HT1080 (cell line): ENCODE results near the gene PLCB2. TPM values are rescaled to one million over a fixed set of nuclear protein-coding genes. Genes with fewer than 3 reads are reported as not detected.

Experiments used
- DNase-seq: peaks from one replicate; pipeline ENCODE4 v3.0.0-alpha.2; 2015; ENCODE audit warnings: low read depth
- total RNA-seq: library from RNA; depleted of rRNA; stranded (reverse); fragments of >200 nt; shearing (Covaris generic); gene quantifications from 2 replicates; pipeline ENCODE4 v1.2.3, GENCODE V29; 2014

Gene PLCB2
- total RNA-seq, 1 experiment from 2014 or later, result 0.16 TPM

DNA sequence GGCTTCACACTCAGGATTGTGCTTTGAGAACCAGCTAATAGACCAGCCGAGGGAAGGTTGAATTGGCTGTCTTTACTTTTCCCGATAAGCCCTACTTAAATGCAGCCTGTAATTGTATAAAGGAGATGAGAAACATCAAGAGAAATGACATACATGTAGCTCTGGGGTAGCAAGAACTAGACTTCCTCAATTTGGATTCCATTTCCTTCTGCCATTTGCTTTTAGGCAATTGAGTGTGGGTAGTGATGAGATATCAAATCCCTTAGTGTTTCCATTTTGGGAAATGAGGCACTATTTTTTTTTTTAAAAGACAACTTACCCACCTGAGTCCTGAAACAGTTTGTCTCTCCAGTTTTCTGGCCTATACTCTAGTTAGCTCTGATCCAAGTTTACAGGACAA is 18.0 kb upstream of the PLCB2 start:
- DNase-seq, result no peak

DNA sequence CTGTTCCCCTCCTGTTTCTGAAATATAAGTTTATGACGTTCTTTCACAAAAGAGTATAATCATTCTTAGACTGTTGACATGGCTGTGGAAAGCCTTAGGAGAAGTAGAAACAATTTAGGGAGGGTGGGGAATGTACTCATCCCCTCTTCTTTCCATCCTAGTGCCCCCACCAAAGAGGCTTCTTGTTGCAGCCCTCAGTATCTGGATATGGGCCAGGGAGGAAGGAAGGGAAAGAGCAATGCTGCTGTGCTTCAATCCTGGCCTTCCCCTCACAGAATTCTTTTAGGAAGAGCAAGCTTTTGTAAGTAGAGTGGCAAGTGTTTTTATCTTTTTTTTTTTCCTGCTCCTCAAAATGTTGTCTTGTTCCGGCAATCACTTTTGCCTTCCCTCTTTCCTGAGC is 17.5 kb upstream of the PLCB2 start:
- no peak for DNase-seq

DNA sequence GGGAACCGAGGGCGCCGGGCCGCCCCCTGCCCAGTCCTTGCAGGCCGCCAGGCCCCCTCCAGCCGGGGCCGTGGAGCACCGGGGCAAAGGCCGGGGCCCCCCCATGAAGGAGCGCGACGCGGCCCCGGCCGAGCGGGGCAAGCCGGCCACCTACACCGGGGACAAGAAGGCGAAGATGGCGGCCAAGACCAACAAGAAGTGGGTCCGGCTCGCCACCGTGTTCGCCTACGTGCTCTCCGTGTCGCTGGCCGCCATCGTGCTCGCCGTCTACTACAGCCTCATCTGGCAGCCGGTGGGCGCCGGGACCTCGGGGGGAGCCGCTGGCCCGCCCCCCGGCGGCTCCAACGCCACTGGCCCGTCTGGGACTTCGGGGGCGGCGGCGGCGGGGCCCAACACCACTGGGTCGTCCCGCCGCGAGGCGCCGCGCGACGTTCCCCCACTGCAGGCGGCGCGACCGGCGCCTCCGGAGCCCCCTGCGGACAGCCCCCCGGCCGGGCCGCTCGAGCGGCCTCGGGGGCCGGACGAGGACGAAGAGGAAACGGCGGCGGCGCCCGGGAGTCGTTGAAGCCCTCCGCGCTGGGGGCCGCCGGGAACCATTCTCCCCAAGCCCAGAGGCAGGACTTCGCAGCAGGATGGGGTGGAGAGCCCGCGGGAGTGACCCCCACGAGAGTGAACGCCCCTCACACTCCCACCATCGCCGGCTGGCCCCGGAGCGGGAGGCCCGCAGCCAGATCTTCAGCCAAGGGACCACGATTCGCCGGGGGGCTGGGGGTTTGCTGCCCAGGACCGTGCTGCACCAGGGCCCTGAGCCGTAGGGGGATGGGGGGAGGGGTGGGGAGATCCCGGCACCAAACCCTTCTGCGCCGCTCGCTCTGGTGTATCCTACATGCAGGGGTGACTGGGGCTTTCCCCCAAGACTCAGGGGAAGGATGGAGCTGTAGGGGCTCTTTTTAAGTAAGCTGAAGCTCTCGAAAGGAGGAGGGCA is 16.5 kb upstream of the PLCB2 start:
- DNase-seq, result no peak

DNA sequence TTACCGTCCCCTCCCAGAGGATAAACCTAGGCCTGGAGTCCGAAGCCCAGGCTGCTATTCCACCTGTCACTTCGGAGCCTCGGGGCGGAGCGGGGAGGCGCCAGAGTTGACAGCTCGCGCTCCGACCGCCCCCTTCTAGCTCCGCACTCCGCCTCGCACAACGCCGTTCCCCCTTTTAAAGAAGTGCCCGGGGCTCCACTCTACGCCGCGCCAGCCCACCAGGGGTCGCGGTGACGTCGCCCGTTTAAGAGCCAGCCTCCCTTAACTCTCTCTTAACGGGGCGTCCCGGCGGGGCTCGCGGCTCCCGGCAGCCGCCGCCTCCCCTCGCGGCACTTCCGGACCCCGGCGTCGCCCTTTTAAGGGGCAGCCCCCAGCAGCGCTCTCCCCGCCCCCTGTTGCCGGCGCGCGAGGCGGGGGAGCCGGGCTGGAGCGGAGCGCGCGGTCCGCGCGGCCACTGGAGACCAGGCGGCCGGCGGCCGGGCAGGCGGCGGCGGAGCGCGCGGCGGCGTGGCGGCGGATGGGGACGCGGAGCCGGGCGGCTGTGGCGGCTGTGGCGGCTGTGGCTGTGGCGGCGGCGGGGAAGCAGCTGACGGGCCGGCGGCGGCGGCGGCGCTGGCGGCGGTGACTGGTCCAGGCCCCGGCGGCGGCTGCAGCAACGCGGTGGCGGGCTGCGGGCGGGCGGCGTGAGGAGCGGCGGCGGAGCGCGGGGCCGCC is 15.7 kb upstream of the PLCB2 start, which contains the start of gene INAFM2:
TSS of gene INAFM2 (plus strand) at position 454 of the 714 bp plus-strand sequence. CDS start 364 bp downstream, outside the sequence.
- peak; percentile 95 for DNase-seq

DNA sequence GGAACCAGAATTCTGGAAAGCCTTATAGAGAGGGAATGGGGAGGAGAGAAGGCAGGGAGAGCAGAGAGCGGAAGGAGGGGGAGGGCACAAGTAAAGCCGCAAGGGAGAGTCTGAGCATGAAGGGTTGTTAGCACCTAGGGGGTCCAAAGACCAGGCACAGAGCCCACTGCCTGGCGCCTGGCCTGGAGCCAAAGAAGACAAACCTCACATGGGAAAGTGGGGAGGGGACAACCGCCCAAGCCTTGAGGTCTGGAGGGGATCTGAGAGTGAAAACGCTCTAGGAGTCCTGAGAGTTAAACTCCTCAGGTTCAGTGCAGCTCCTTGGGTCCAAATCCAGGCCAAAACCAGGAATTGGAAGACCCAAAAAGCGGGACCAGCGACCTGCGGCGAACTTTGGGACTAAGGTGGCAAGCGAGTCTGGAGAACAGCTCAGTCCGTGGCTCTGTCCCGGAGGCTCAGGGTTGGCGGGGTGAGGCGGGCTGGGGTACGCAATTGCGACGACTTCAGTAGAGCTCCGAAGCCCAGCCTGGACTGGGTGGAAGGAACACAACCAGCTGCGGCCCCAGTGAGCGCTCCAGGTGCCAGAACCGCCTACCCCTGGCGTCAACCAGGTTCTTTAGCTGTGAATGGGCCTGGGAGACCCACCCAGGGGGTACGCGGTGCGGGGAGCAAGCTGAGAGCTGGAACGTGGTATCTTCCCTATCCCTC is 14.9 kb upstream of the PLCB2 start:
- no peak for DNase-seq

DNA sequence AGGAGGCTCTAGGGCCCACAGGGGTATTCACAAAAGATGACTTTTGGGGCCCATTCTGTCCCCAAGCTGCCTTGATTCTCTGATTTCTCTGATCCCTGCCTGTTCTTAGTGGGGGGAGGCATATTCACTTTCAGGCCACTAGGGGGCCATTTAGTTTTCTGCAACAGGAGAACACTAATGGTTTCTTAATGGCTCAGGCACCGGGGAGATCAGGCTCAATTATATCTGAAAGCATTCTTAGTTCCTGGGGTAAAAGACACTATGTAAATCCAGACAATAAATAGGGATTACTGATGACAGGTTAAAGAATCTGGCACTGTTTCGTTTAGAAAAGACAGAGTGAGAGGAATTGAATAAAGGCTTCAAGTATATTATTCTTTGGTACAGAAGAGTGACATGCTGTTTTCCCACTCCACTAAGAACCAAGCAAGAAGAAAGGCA is 13.2 kb upstream of the PLCB2 start:
- DNase-seq, result peak; percentile 44

DNA sequence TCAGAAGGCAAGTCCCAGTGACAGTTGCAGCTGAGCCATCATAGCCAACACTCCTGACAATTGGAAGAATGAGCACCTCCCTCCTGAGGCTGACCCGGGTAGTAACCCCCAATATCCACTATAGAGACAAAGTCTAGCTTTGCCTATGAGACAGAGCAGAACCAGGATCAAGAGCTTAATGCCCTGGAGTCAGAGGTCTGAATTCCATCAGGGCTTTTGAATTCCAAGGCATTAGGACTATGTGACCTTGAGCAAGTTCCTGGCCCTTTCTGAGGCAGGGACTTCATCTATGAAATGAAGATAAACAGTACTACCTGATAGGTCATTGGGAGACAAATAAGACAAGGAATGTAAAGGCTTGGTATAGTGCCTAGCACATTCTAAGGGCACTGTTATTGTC is 12.7 kb upstream of the PLCB2 start:
- DNase-seq, result no peak

DNA sequence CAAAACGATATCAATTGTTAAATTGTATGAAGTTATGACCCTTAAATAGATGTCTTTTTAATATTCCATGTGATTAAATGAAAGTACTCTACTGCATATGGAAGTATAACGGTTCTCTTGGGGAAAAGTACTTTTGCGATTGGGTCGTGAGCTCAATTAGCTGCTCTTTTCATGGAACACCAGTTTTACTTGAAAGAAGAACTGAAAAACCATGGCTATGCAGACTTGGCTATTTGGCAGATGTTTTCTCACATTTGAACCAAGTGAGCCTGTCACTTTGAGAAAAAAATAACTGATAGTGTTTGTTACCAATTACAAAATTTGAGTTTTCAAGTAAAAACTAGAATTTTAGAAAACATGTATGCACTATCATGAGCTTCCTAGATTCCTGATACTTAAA is 9.8 kb upstream of the PLCB2 start:
- no peak for DNase-seq

DNA sequence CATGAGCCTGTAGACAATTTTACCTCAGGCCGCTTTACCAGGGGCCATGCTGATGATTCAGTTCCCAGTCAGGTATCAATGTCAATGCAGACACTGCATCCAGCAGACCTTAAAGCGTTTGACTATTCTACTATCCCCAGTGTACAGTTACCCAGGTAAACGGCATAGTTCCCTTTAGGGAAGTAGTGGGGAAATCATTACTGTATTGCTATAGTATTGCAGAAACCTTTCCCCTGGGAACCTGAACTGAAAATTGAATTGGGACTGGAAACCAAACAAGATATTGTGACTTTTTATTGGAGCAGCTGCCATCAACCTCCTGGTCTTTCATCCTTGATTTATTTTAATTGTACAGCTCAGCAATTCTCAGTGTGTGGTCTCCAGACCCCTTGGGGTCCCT is 9.2 kb upstream of the PLCB2 start:
- DNase-seq, result no peak

DNA sequence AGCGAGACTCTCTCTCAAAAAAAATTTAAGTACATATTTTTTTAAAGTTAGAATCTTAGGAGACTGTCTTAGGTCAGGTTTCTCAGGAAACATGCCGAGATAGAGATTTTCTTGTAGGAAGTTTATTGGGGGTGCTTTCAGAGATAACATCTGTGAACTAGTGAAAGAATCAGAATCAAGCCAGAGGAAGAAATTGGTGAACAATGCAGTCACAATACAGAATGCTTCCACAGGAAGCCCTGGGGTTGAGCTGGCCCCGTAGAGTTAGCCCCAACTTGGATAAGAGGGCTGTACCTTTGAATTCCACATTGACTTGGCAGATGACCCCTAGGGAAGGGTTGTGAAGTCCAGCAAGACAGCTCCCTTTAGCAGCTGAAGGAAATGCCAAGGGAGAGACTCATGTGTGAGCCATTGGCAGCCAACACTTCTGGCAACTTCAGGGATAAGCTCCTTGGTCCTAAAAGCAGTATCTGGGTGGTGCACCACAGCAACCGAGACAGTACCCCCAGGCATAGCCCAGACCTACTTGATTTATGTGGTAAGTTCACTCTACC is 7.1 kb upstream of the PLCB2 start:
- DNase-seq, result peak; percentile 87

DNA sequence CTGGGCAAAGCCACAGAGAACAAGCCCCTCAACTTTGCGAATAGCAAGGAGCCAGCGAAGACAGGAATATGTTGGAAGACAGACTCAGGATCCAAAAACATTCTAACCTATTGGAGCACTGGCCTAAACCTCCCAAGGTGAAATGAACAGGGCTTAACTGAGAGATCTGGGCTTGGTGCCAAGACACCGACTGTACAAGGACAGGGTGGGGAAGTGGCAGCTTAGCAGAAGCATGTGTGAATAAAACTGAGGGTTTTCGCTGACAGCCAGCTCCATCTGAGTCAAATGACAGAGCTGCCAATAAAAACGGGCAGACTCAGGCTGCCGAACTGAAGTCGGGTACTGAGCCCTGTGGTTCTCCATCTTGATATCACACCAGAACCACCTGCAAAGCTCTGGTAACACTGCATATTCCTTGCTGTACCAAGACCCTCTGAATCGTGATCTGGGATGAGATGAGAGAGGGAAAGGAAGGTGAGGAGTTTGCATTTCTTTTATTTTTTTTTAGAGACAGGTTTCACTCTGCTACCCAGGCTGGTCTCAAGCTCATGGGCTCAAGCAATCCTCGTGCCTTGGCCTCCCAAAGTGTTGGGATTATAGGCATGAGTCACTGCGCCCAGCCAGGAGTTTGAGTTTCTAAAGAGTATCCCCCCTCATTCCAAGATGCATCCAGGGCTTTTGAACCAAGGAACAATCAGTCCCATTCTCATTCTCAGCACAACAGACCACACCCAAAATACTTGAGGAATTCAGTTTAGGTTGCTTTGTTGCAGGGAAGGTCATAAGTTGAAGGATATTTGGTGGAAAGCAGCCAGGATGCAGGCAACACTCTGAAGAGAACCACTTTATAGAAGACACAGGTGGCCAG is 6.0 kb upstream of the PLCB2 start:
- peak; percentile 73 for DNase-seq

DNA sequence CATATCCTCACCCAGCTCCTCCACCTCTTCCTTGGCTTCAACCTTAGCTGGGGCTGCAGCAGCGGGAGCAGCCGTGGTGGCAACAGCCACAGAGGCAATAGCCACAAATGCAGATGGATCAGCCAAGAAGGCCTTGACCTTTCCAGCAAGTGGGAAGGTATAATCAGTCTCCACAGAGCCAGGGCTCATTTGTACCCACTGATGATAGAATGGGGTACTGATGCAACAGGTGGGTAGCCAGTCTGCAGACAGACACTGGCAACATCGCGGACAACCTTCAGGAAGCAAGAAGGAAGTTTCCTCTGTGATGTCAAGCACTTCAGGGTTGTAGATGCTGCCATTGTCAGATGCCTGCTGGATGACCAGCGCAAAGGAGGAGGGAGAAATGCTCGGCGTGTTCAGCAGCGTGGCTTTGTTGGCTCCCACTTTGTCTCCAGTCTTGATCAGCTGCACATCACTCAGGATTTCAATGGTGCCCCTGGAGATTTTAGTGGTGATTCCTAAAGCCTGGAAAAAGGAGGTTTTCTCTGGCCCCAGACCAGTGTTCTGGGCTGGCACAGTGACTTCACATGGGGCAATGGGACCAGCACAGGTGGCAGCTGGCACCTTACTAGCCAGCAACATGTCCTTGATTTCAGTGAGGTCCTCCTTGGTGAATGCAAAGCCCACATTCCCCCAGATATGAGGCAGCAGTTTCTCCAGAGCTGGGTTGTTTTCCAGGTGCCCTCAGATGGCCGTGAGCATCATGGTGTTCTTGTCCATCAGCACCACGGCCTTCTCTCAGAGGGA is 4.8 kb upstream of the PLCB2 start:
- DNase-seq, result no peak

DNA sequence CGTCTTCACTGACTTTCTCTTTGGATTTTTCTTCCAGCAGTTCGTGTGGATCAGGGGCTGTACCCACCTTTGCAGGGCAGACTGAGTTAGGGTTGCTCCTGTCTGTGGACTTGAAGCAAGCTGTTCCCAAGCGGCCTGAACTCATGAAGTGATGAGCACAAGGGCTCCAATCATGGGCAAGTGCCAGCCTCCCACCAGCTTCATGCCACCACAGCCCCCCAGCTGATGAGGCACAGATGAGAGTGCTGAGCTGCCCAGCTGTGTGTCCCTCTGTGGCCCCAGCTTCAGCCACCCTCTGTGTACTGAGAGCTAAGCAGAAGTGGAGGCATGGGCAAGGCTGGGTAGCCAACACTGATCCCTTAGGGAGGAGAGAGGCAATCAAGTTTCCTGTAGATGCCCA is 3.3 kb upstream of the PLCB2 start:
- DNase-seq, result no peak

DNA sequence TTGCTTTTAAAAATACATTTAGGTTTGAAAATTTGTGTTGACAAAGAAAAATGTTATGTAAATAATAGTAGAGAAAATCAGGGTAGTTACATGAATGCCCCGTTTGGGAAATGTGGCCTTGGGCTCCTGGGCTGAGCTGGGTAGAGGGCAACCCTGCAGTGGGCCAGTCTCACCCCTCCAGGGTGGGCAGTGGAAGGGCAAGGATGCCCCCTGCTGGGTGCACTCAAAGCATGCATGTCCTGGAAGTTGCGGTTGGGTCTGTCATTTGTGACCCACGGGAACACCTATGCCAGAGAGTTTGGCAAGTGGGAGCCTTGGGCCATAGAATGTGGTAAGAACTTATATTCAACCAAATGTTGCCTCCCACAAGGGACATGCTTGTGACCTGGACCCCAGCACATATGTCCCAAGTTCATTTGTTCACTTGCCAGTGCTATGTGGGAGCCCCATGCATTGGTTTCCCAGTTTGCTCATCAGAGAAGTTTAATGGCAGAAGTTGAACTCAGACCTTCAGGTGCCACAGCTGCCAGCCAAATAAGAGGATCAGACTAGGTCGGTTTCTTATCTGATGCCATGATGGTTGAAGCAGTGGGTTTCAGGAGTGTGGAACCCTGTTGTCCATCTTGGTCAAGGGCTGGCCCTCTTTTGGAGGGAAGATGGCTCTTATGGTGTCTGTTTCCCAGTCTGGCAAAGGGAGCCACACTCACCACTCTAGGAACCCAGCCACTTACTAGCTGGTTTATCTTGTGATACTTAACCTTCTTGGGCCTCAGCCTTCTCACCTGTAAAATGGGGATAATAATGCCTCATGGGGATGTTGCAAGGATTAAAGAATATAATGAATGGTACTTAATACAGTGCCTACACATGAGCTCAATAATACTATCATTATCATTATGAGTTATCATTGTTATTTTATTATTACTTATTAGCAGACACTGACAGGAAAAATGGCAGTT is 2.5 kb upstream of the PLCB2 start:
- DNase-seq, result peak; percentile 42

DNA sequence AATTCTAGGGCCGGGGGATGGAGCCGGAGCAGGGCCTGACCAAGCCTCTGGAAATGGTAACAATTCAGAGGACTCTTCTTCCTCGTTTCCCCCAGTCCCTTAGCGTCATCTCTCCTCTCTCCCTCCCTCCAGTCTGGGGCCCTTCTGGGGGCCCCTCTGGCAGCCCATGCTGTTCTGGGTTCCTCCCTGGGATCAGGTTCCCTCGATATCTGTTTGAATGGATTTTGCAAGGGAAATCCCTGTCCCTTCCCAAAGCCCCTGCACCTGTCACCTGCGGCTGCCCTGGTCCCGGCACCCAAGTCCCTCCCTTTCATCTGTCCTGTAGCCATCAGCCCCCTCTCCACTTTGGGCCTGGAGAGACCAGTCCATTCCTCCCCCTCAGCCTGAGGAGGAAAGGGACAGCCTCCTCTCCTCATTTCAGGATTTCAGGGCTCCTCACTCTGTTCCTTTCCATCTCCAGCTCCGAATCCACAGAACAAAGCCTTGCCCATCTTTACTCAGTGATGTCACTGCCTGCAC is 1.7 kb upstream of the PLCB2 start:
- DNase-seq, result no peak

DNA sequence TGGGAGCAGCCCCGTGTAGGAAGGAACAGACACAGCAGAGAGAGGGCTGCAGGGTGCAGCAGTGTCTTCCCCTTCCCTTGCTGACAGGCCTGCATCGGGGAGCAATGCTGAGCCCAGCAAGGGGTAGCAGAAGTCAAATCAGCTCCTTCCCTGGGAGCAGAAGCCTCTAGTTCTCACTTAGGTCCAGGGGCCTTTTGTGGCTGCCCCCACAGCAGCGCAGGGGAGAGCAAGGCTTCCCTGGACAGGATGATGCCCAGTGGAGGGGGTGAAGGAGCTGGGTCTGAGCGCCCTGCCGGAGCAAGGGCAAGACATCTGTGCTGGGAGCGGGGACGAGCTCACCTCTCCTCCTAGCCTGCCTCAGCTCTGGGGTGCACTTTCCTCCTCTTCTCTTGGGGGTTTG is 827 bp downstream of the PLCB2 start:
- no peak for DNase-seq

DNA sequence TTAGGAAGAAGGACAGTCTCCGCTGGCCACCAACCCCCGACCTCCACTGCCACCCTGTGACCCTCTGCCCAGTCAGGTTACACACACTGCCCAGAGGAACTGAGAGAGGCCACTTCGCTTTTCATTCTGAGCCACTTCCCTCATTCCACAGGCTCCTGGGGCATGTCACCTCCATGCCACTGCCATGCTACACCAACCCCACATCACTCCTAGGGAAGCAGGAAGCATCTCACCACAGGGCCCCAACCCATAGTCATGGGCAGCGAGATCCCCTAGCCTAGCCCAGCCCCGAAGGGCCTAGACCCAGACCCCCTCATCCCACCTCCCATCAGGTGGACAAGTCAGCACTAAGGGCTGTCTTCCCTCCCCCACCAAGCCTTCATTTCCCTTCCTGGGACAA is 1.4 kb downstream of the PLCB2 start:
- no peak for DNase-seq

DNA sequence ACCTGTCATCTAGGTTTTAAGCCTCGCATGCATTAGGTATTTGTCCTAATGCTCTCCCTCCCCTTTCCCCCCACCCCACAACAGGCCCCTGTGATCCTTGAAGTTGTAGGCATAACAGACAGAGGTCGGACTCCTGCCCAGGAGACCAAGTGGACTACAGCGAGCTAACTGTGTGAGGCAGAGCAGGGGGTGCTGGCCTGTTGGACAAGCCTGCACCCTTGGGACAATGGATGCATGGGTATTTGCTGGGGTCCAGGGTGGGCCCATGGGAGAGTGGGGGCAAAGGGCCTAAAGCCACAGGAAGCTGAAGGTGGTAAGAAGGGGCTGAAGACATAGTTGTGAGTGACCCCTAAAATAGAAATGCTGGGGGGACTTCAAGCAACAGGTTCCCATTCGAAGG is 2.5 kb downstream of the PLCB2 start:
- DNase-seq, result no peak
